ENCODE results near the gene GPX1. TPM values are rescaled to one million over a fixed set of nuclear protein-coding genes. Genes with fewer than 3 reads are reported as not detected.
"Not testable (repeated sequence)": the region's sequence is repeated elsewhere in the genome, so short reads cannot be mapped to it uniquely, and the experiment has no call there.

The GPX1 gene
- total RNA-seq (2022) = 143 and 151 TPM in 2 replicates
- Bru-seq, nascent RNA = percentile 75 among the genes with signal in this experiment
- percentile 96 among the genes with signal in this experiment for BruChase-seq, experiment 1, labeled RNA remaining after a 6-hour chase
- percentile 87 among the genes with signal in this experiment for BruChase-seq, experiment 2, labeled RNA remaining after a 2-hour chase
- long read RNA-seq, transcript GPX1-202 (2 exons, 1,151 nt) = major isoform, 431 of 447 reads
- long read RNA-seq, transcript GPX1-201 (1 exons, 1,135 nt) = minor isoform, 12 of 447 reads
- long read RNA-seq, partial matches to known transcripts = 0 of 447 reads
- long read RNA-seq, other reads (novel, unspliced or antisense) = 1 of 447 reads

GRCh38 chr3:49358217-49358883 lies at the start of gene GPX1:
Gene GPX1, minus strand, starts transcription at chr3:49358353. Its CDS starts 75 bp downstream, at chr3:49358278.
- intact Hi-C loops (cut with micrococcal nuclease; ENCODE audit: unreplicated experiment) = no loop called here
- Mint-ChIP-seq H3K27ac (ENCODE audit: unreplicated experiment) (peak within 1 kb of the TSS; percentile 81), H3K4me1 (ENCODE audit: low read depth, unreplicated experiment) (peaks cover 9% of the 10 kb centered on the region), H3K4me3 (ENCODE audit: low read depth, unreplicated experiment) (peak within 1 kb of the TSS; percentile 87), H3K27me3 (ENCODE audit: unreplicated experiment) (no peaks in the 10 kb centered on the region), H3K36me3 (ENCODE audit: insufficient read depth, unreplicated experiment) (peaks cover 70% of the 10 kb centered on the region), H3K9me3 (ENCODE audit: low read depth, unreplicated experiment) (no peaks in the 10 kb centered on the region)
- BruUV-seq (replicated peaks) = no TSS peak
- CTCF ChIA-PET = interaction anchor here (1.0 to 2.3 kb wide), 3 partner anchors 18 to 91 kb away, joined by 3 to 10 read pairs (median 3); partner anchors contain the start of gene USP4
- no peak for TF ChIP-seq CTCF (IDR thresholded peaks at IDR 0.05; ENCODE audit: unreplicated experiment)
- DNase-seq = peak; percentile 94

- Mint-ChIP-seq H3K9me3 (ENCODE audit: low read depth, unreplicated experiment) (no peaks in the 10 kb centered on the region), H3K4me1 (ENCODE audit: low read depth, unreplicated experiment) (peaks cover 27% of the 10 kb centered on the region), H3K27ac (ENCODE audit: unreplicated experiment) (peak overlapping the region; percentile 64), H3K36me3 (ENCODE audit: insufficient read depth, unreplicated experiment) (peaks cover 34% of the 10 kb centered on the region), H3K4me3 (ENCODE audit: low read depth, unreplicated experiment) (no peak overlapping the region), H3K27me3 (ENCODE audit: unreplicated experiment) (no peaks in the 10 kb centered on the region)
- BruUV-seq (replicated peaks) = no TSS peak
- intact Hi-C loops (cut with micrococcal nuclease; ENCODE audit: unreplicated experiment) = no loop called here
- CTCF ChIA-PET = no interaction called here
- no peak for TF ChIP-seq CTCF (IDR thresholded peaks at IDR 0.05; ENCODE audit: unreplicated experiment)
- DNase-seq = no peak
Observed at GRCh38 chr3:49406571-49407565, 48.7 kb upstream of the GPX1 start.

- intact Hi-C loops (cut with micrococcal nuclease; ENCODE audit: unreplicated experiment); H3K4me3 Mint-ChIP-seq (ENCODE audit: low read depth, unreplicated experiment); H3K9me3 Mint-ChIP-seq (ENCODE audit: low read depth, unreplicated experiment); DNase-seq; H3K27me3 Mint-ChIP-seq (ENCODE audit: unreplicated experiment); BruUV-seq (replicated peaks): not testable (repeated sequence)
- Mint-ChIP-seq H3K36me3 (ENCODE audit: insufficient read depth, unreplicated experiment) (peaks cover 33% of the 10 kb centered on the region), H3K4me1 (ENCODE audit: low read depth, unreplicated experiment) (peaks cover 28% of the 10 kb centered on the region), H3K27ac (ENCODE audit: unreplicated experiment) (peak overlapping the region; percentile 64)
- CTCF ChIA-PET = interaction anchor here (0.7 kb wide), 2 partner anchors 66 to 433 kb away, joined by 3 read pairs; no protein-coding TSS in a partner anchor
Observed at GRCh38 chr3:49405570-49405969, 47.4 kb upstream of the GPX1 start.

GRCh38 chr3:49403891-49404290 lies 45.7 kb upstream of the GPX1 start:
- no peak for DNase-seq

More at GRCh38 chr3:49403891-49404290, 45.7 kb upstream of the GPX1 start:
- Mint-ChIP-seq H3K4me1 (ENCODE audit: low read depth, unreplicated experiment) (peaks cover 35% of the 10 kb centered on the region), H3K27ac (ENCODE audit: unreplicated experiment) (no peak overlapping the region), H3K4me3 (ENCODE audit: low read depth, unreplicated experiment) (no peak overlapping the region), H3K9me3 (ENCODE audit: low read depth, unreplicated experiment) (no peaks in the 10 kb centered on the region), H3K27me3 (ENCODE audit: unreplicated experiment) (no peaks in the 10 kb centered on the region), H3K36me3 (ENCODE audit: insufficient read depth, unreplicated experiment) (peaks cover 31% of the 10 kb centered on the region)
- intact Hi-C loops (cut with micrococcal nuclease; ENCODE audit: unreplicated experiment) = no loop called here
- TF ChIP-seq CTCF (IDR thresholded peaks at IDR 0.05; ENCODE audit: unreplicated experiment) = no peak
- CTCF ChIA-PET = no interaction called here
- BruUV-seq (replicated peaks) = no TSS peak

Data from Calu3 (cell line).